Neural progenitor cell (in vitro differentiated cells): ENCODE data around the gene ADGRD1. TPM values are rescaled to one million over a fixed set of nuclear protein-coding genes. Genes with fewer than 3 reads are reported as not detected.

ENCODE experiments used
- DNase-seq: peaks from one replicate; pipeline ENCODE4 v3.0.0-alpha.2; 2016; ENCODE audit warnings: low spot score
- H2AFZ ChIP-seq: fragments of 200-600 bp; sonication (generic); replicated peaks from 2 replicates; pipeline ENCODE4 v1.6.1; 2016; ENCODE audit warnings: antibody characterized with exemption
- H3F3A ChIP-seq: fragments of 200-600 bp; sonication (generic); 2 replicates; pipeline ENCODE4 v1.6.1; 2016; ENCODE audit warnings: antibody characterized with exemption, low read depth
- H3K27ac ChIP-seq: fragments of 200-600 bp; sonication (generic); 2 replicates; pipeline ENCODE4 v1.5.1; 2016; ENCODE audit warnings: mild to moderate bottlenecking
- H3K27me3 ChIP-seq: fragments of 200-600 bp; sonication (generic); 2 replicates; pipeline ENCODE4 v1.6.1; 2016; ENCODE audit warnings: mild to moderate bottlenecking, moderate library complexity
- H3K36me3 ChIP-seq: fragments of 200-600 bp; sonication (generic); 2 replicates; pipeline ENCODE4 v1.5.1; 2016
- H3K4me1 ChIP-seq: fragments of 200-600 bp; sonication (generic); 2 replicates; pipeline ENCODE4 v1.6.1; 2016; ENCODE audit warnings: mixed run types
- H3K4me2 ChIP-seq: fragments of 200-600 bp; sonication (generic); 2 replicates; pipeline ENCODE4 v1.6.1; 2016
- H3K4me3 ChIP-seq: fragments of 200-600 bp; sonication (generic); 2 replicates; pipeline ENCODE4 v1.5.1; 2016
- H3K79me2 ChIP-seq: fragments of 200-600 bp; sonication (generic); 2 replicates; pipeline ENCODE4 v1.6.1; 2016; ENCODE audit warnings: low read depth
- H3K9ac ChIP-seq: fragments of 200-600 bp; sonication (generic); 2 replicates; pipeline ENCODE4 v1.6.1; 2016
- H3K9me3 ChIP-seq: fragments of 200-600 bp; sonication (generic); 2 replicates; pipeline ENCODE4 v1.5.1; 2016; ENCODE audit warnings: low read depth
- H4K20me1 ChIP-seq: fragments of 200-600 bp; sonication (generic); 2 replicates; pipeline ENCODE4 v1.6.1; 2016; ENCODE audit warnings: low read depth
- H3K27ac Mint-ChIP-seq: 3 replicates; pipeline ENCODE4 v1.8.0; 2021; ENCODE audit warnings: mixed read lengths
- H3K27me3 Mint-ChIP-seq: 2 replicates; pipeline ENCODE4 v1.8.0; 2022; ENCODE audit warnings: low read depth, mild to moderate bottlenecking, inconsistent platforms, moderate library complexity, mixed read lengths; ENCODE audit not compliant: insufficient read depth
- H3K36me3 Mint-ChIP-seq: 3 replicates; pipeline ENCODE4 v1.8.0; 2021; ENCODE audit warnings: mixed read lengths
- H3K4me1 Mint-ChIP-seq: 3 replicates; pipeline ENCODE4 v1.8.0; 2021; ENCODE audit warnings: mixed read lengths
- H3K4me3 Mint-ChIP-seq: 3 replicates; pipeline ENCODE4 v1.8.0; 2021; ENCODE audit warnings: mild to moderate bottlenecking, moderate library complexity, mixed read lengths
- H3K9me3 Mint-ChIP-seq: 3 replicates; pipeline ENCODE4 v1.8.0; 2020; ENCODE audit warnings: mixed read lengths
- EZH2 ChIP-seq: fragments of 200-600 bp; sonication (generic); IDR thresholded peaks from 2 replicates; pipeline ENCODE4 v1.6.1; 2017; ENCODE audit warnings: antibody characterized with exemption, mild to moderate bottlenecking, moderate library complexity
- EZH2phosphoT487 ChIP-seq: fragments of 200-600 bp; sonication (generic); IDR thresholded peaks from 2 replicates; pipeline ENCODE4 v1.6.1; 2017; ENCODE audit warnings: antibody characterized with exemption
- total RNA-seq: library from RNA; depleted of rRNA; stranded (reverse); fragments of >200 nt; gene quantifications from 2 replicates; pipeline ENCODE4 v1.2.3, GENCODE V29; 2015; ENCODE audit warnings: low replicate concordance
- TF ChIP-seq, protein P1 (sequence below): fragments of 200-600 bp; sonication (generic); IDR thresholded peaks from 2 replicates; pipeline ENCODE4 v1.5.1; 2017; ENCODE audit warnings: antibody characterized with exemption, mild to moderate bottlenecking

ADGRD1 gene
- total RNA-seq, 1 donor from 2014 or later: not detected

DNA sequence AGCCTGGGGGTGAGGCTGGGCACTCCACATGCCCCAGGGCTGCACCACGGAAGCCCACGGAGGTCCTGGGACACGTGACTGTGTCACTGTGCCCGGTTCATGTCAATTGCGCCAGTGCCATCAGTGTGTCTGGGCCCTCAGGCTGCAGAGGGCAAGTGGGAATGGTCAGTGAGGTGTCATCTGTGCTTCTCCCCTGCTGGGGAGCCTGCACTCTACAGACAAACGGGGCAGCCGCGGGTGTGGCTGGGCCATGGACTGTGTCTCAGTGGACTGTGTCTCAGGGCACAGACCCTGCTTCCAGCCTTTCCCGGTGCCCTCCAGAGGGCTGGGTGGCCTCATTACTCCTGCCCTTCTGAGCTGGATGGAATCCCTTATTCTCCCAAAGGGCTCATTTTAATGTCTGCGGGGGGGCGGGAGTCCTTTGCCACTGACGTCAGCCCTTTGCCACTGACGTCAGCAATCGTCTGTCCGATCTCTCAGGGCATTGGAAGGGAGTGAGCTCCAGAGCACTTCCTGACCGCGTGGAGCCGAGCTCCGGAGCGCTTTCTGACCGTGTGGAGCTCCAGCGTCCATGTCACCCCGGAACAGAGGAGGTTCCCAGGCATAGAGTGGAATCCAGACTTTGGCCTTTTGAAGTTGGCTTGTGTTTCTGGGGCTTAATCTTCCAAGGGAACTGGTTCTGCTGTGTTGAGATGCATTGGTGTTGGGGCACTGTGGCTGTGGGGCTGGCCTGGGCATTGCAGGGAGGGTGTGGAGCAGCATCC is 72.4 kb downstream of the ADGRD1 start:
- Histone ChIP-seq H3K9ac (no peak overlapping the region), H3K4me1 (peaks cover 8% of the 10 kb centered on the region), H3F3A (no peaks in the 10 kb centered on the region), H3K4me2 (no peak overlapping the region), H3K9me3 (no peaks in the 10 kb centered on the region), H3K79me2 (no peaks in the 10 kb centered on the region), H3K36me3 (no peaks in the 10 kb centered on the region), H3K4me3 (no peak overlapping the region), H3K27me3 (no peaks in the 10 kb centered on the region), H4K20me1 (no peaks in the 10 kb centered on the region), H2AFZ (no peak overlapping the region), H3K27ac (no peak overlapping the region)
- peaks cover 41% of the 10 kb centered on the region for H3K4me1 Mint-ChIP-seq
- no peak overlapping the region for H3K4me3 Mint-ChIP-seq
- peaks cover 17% of the 10 kb centered on the region for H3K27me3 Mint-ChIP-seq
- H3K36me3 Mint-ChIP-seq: no peaks in the 10 kb centered on the region
- DNase-seq: no peak
- no peaks in the 10 kb centered on the region for H3K9me3 Mint-ChIP-seq
- TF ChIP-seq EZH2 (no peak), EZH2phosphoT487 (no peak)
- TF ChIP-seq, protein P1, sequence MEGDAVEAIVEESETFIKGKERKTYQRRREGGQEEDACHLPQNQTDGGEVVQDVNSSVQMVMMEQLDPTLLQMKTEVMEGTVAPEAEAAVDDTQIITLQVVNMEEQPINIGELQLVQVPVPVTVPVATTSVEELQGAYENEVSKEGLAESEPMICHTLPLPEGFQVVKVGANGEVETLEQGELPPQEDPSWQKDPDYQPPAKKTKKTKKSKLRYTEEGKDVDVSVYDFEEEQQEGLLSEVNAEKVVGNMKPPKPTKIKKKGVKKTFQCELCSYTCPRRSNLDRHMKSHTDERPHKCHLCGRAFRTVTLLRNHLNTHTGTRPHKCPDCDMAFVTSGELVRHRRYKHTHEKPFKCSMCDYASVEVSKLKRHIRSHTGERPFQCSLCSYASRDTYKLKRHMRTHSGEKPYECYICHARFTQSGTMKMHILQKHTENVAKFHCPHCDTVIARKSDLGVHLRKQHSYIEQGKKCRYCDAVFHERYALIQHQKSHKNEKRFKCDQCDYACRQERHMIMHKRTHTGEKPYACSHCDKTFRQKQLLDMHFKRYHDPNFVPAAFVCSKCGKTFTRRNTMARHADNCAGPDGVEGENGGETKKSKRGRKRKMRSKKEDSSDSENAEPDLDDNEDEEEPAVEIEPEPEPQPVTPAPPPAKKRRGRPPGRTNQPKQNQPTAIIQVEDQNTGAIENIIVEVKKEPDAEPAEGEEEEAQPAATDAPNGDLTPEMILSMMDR: no peak
- peak overlapping the region; percentile 42 for H3K27ac Mint-ChIP-seq

DNA sequence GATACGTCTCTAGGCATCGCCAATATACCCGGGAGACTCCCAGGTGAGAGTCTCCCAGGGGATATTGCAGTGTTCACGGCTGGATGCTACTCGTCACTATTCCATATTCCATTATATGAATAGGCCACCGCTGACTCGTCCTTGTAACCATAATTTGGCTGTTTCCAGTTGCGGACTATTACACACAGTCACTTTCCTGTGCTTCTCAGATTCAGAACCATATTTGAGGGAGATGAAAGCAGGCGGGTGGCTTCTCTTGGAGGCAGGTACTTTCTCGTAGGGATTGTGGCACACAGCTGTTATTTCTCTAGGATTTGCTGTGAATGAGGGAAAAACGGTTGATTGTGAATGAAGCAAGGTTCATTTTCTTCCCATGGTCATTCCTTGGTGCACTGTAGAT is 73.0 kb downstream of the ADGRD1 start:
- Histone ChIP-seq H3K27ac (no peak overlapping the region), H3K9me3 (no peaks in the 10 kb centered on the region), H3K4me3 (no peak overlapping the region), H3F3A (no peaks in the 10 kb centered on the region), H3K36me3 (no peaks in the 10 kb centered on the region), H3K4me2 (no peak overlapping the region), H2AFZ (no peak overlapping the region), H3K9ac (no peak overlapping the region), H3K79me2 (no peaks in the 10 kb centered on the region), H4K20me1 (no peaks in the 10 kb centered on the region), H3K4me1 (peaks cover 14% of the 10 kb centered on the region), H3K27me3 (no peaks in the 10 kb centered on the region)
- DNase-seq: no peak
- Mint-ChIP-seq H3K27ac (peak overlapping the region; percentile 42), H3K36me3 (no peaks in the 10 kb centered on the region), H3K4me3 (no peak overlapping the region), H3K27me3 (peaks cover 14% of the 10 kb centered on the region), H3K4me1 (peaks cover 41% of the 10 kb centered on the region), H3K9me3 (no peaks in the 10 kb centered on the region)
- TF ChIP-seq EZH2phosphoT487 (no peak), EZH2 (no peak)
- TF ChIP-seq, protein P1: no peak

DNA sequence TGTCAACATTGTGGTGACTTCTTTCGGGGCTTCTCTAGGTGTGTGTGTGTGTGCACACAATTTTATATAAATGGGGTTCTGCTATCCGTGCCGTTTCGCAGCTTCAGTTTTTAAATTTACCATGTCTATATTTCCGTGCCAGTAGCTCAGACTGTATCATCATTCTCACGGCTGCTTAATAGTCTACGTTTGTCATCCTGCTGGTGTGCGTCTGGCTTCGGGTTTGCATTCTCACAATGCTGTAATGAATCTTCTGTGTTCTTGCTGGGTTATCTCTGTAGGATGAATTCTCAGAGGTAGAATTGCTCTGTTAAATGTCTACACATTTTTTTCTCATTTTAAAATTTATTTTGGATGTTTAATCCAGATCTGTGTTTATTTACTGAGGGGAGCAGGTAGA is 73.6 kb downstream of the ADGRD1 start:
- Histone ChIP-seq H3K27ac (no peak overlapping the region), H3F3A (no peaks in the 10 kb centered on the region), H3K4me3 (no peak overlapping the region), H2AFZ (no peak overlapping the region), H3K79me2 (no peaks in the 10 kb centered on the region), H3K9ac (no peak overlapping the region), H4K20me1 (no peaks in the 10 kb centered on the region), H3K36me3 (no peaks in the 10 kb centered on the region), H3K4me1 (peaks cover 16% of the 10 kb centered on the region), H3K27me3 (no peaks in the 10 kb centered on the region), H3K4me2 (no peak overlapping the region), H3K9me3 (no peaks in the 10 kb centered on the region)
- Mint-ChIP-seq H3K4me1 (peaks cover 45% of the 10 kb centered on the region), H3K9me3 (no peaks in the 10 kb centered on the region), H3K27me3 (peaks cover 11% of the 10 kb centered on the region), H3K36me3 (no peaks in the 10 kb centered on the region), H3K27ac (no peak overlapping the region), H3K4me3 (no peak overlapping the region)
- DNase-seq: no peak
- TF ChIP-seq EZH2: no peak
- TF ChIP-seq EZH2phosphoT487: no peak
- TF ChIP-seq, protein P1: no peak
